ENCODE results near the gene DAZL. TPM values are rescaled to one million over a fixed set of nuclear protein-coding genes. Genes with fewer than 3 reads are reported as not detected.

The DAZL gene
- total RNA-seq, 1 experiment from 2014 or later: 21.2 TPM

- Histone ChIP-seq H2BK12ac (ENCODE audit: insufficient read length, low read depth, low read length) (no peak overlapping the region), H4K91ac (ENCODE audit: insufficient read length, low read depth, low read length) (no peak overlapping the region), H2AK5ac (ENCODE audit: insufficient read length, low read length) (no peak overlapping the region), H3K23me2 (ENCODE audit: insufficient read length, low read depth, low read length, poor library complexity, severe bottlenecking) (no peaks in the 10 kb centered on the region), H3K9me3 (ENCODE audit: control insufficient read depth, low read depth, low read length) (no peaks in the 10 kb centered on the region), H4K20me1 (ENCODE audit: control insufficient read depth, insufficient read depth, insufficient read length) (no peaks in the 10 kb centered on the region), H2AFZ (ENCODE audit: low read length) (no peak overlapping the region), H2BK20ac (ENCODE audit: low read depth, low read length, poor library complexity, severe bottlenecking) (no peak overlapping the region), H3K4ac (ENCODE audit: low read depth, low read length) (no peak overlapping the region), H3K4me2 (ENCODE audit: insufficient read depth, insufficient read length, low read length) (no peak overlapping the region), H3K14ac (ENCODE audit: insufficient read depth, low read length) (no peak overlapping the region), H3T11ph (ENCODE audit: low read length) (no peak overlapping the region), H3K27me3 (ENCODE audit: insufficient read depth, low read length) (no peaks in the 10 kb centered on the region), H3K23ac (ENCODE audit: insufficient read length, low read depth, low read length) (no peak overlapping the region), H4K5ac (ENCODE audit: insufficient read length, low read depth, low read length) (no peak overlapping the region), H3K56ac (ENCODE audit: insufficient read length, low read depth, low read length) (no peak overlapping the region), H2BK5ac (ENCODE audit: insufficient read length, low read length) (no peak overlapping the region), H3K27ac (ENCODE audit: insufficient read length, low read depth, low read length) (no peak overlapping the region), H3K4me1 (ENCODE audit: insufficient read depth, low read length) (no peaks in the 10 kb centered on the region), H3K9ac (ENCODE audit: extremely low read depth, insufficient read length, low read length) (no peak overlapping the region), H4K8ac (replicated peaks; ENCODE audit: insufficient read length, low read depth, low read length) (no peak overlapping the region), H2BK15ac (ENCODE audit: low read depth, low read length) (no peak overlapping the region), H2BK120ac (ENCODE audit: low read depth, low read length, poor library complexity, severe bottlenecking) (no peak overlapping the region), H3K79me2 (ENCODE audit: insufficient read depth, low read length) (no peaks in the 10 kb centered on the region), H3K18ac (ENCODE audit: insufficient read length, low read depth, low read length) (no peak overlapping the region), H3K79me1 (ENCODE audit: insufficient read depth, low read depth, low read length, poor library complexity, severe bottlenecking) (no peaks in the 10 kb centered on the region)
- peaks cover 5 to 8% of the 10 kb centered on the region in 2 experiments; a peak in 4 of 5 replicates for H3K9me3 Mint-ChIP-seq
- no peaks in the 10 kb centered on the region for H3K27me3 Mint-ChIP-seq (ENCODE audit: low read depth)
- H3K27ac Mint-ChIP-seq: no peak overlapping the region; a peak in 1 of 7 replicates
- peaks cover 0 to 7% (median 7%) of the 10 kb centered on the region in 3 experiments; a peak in 4 of 7 replicates for H3K36me3 Mint-ChIP-seq (ENCODE audit: insufficient read depth in 1 of 3, low read depth in 3 of 3)
- no CpG with 5 or more reads among the region's 2 CpGs for WGBS (ENCODE audit: extremely low coverage, insufficient read length, low lambda C conversion rate)
- H3K4me1 Mint-ChIP-seq: no peaks in the 10 kb centered on the region
- DNase-seq: no peak
- no peak for TF ChIP-seq CTCF (conservative IDR thresholded peaks at IDR 0.05)
- no peak overlapping the region for H3K4me3 Mint-ChIP-seq
Measured at GRCh38 chr3:16568532-16568931, 36.7 kb downstream of the DAZL start.

Data from H9 (cell line).